Heart right ventricle (tissue), 16 donors: ENCODE results near the gene SKI. TPM values are rescaled to one million over a fixed set of nuclear protein-coding genes. Genes with fewer than 3 reads are reported as not detected.

Experiments used
- ATAC-seq, 8 donors: fragments of 200-7000 bp; cut with Tn5 transposase; one replicate each; pipeline ENCODE4 v1.9.1; 2020; ENCODE audit warnings: mild to moderate bottlenecking in 8 of 8, moderate library complexity in 8 of 8, moderate number of reproducible peaks in 1 of 8
- DNase-seq, 2 donors: peaks; one replicate each; pipeline ENCODE4 v3.0.0-alpha.2; 2020
- H3K27ac ChIP-seq, 10 donors: fragments of 200-600 bp; sonication (generic) in 2 of 10; one replicate each; pipeline versions ENCODE4 v1.5.0 to v1.8.0; 2020 to 2022; ENCODE audit warnings: mild to moderate bottlenecking in 3 of 10
- H3K27me3 ChIP-seq, 7 donors: fragments of 200-600 bp; one replicate each; pipeline ENCODE4 v1.8.0; 2021 to 2022; ENCODE audit warnings: mild to moderate bottlenecking in 2 of 7
- H3K36me3 ChIP-seq, 9 donors: fragments of 200-600 bp; sonication (generic) in 1 of 9; one replicate each; pipeline versions ENCODE4 v1.5.0 to v1.8.0; 2020 to 2022; ENCODE audit warnings: mild to moderate bottlenecking in 2 of 9
- H3K4me1 ChIP-seq, 9 donors: fragments of 200-600 bp; sonication (generic) in 1 of 9; one replicate each; pipeline versions ENCODE4 v1.5.0 to v1.8.0; 2020 to 2022; ENCODE audit warnings: mild to moderate bottlenecking in 4 of 9
- H3K4me3 ChIP-seq, 10 donors: fragments of 200-600 bp; sonication (generic) in 2 of 10; one replicate each; pipeline versions ENCODE4 v1.5.0 to v1.8.0; 2020 to 2022; ENCODE audit warnings: mild to moderate bottlenecking in 7 of 10, moderate library complexity in 2 of 10
- H3K9me3 ChIP-seq, 11 donors: fragments of 200-600 bp in 10 of 11; sonication (generic) in 2 of 11; one replicate each; pipeline versions ENCODE4 v1.5.0 to v1.8.0; 2013 to 2022; ENCODE audit warnings: mild to moderate bottlenecking in 2 of 11, control low read depth in 1 of 11, moderate library complexity in 1 of 11
- WGBS, 2 donors: extraction: QIAGEN DNeasy Blood & Tissue Kit; methylation state at CpG; one replicate each; pipeline ENCODE4 v1.1.7; 2013; ENCODE audit warnings: inconsistent platforms in 1 of 2; 5-methylcytosine and 5-hydroxymethylcytosine counted together
- intact Hi-C, 10 donors: fragments of 100-400 bp; cut with DNase I; formaldehyde crosslinking; loops; one replicate each; pipeline versions ENCODE4 v1.11.1 to v1.14.2; 2022
- polyA plus RNA-seq, 2 donors: library from polyadenylated mRNA; stranded (reverse); fragments of 200-250 nt; gene quantifications; one replicate each; pipeline ENCODE4 v1.2.3, GENCODE V29; 2013
- total RNA-seq, 10 donors: library from RNA; stranded (reverse); fragmentation: NEBNext Ultra II Directional in 3 of 10; extraction: Animal tissue kit (Norgen Biotek cat#: 25700) in 3 of 10; gene quantifications; one replicate each; pipeline versions ENCODE4 v1.2.1 to v1.2.4, GENCODE V29; 2021 to 2023
- TF ChIP-seq, protein P1 (sequence below), 9 donors: fragments of 200-600 bp; sonication (generic) in 2 of 9; IDR thresholded peaks; one replicate each; pipeline versions ENCODE4 v1.5.0 to v1.8.0; 2021 to 2022; ENCODE audit warnings: antibody characterized with exemption in 9 of 9, mild to moderate bottlenecking in 5 of 9, moderate library complexity in 1 of 9
- donor health status: Arrhythmogenic right ventricular cardiomyopathy.
- donor health status: ischemic (EF 13 %, LVEDD 7.1; RV severe dilation, severe dysfunction).
- donor health status: healthy with polysubstance abuse.
- donor health status: DM: no; HTN: yes; CAD: no.
- donor health status: DM: no; HTN: no; CAD: no.
- donor health status: ischemic (EF 25% LVEDD 6.9; RV normal size, moderate dysfunction).
- donor health status: ischemic (EF 25% LVEDD 5.7; RV mildly dilated, moderate dysfunction).
- donor health status: healthy.
- donor health status: DM: yes; HTN: yes; CAD: no.
- donor health status: Ischemic cardiomyopathy.
- donor health status: ischemic (EF 35%, LVEDD 5.7; RV mildly dilated, moderate dysfunction).
- donor health status: nonischemic (EF 11% LVEDD 7.7; RV severe dilation, severe dysfunction).
- donor health status: DM: yes; HTN: yes; CAD: no.
- donor health status: PGD.
- donor health status: ischemic (EF 29% LVEDD 5.4; RV normal size, mild dysfunction).
- donor health status: nonischemic (EF 23%, LVEDD 6.1; RV moderate dilation, normal function).

SKI gene
- total and polyA plus RNA-seq, 12 donors = 13.8 to 50.9 (median 35.6) TPM

DNA sequence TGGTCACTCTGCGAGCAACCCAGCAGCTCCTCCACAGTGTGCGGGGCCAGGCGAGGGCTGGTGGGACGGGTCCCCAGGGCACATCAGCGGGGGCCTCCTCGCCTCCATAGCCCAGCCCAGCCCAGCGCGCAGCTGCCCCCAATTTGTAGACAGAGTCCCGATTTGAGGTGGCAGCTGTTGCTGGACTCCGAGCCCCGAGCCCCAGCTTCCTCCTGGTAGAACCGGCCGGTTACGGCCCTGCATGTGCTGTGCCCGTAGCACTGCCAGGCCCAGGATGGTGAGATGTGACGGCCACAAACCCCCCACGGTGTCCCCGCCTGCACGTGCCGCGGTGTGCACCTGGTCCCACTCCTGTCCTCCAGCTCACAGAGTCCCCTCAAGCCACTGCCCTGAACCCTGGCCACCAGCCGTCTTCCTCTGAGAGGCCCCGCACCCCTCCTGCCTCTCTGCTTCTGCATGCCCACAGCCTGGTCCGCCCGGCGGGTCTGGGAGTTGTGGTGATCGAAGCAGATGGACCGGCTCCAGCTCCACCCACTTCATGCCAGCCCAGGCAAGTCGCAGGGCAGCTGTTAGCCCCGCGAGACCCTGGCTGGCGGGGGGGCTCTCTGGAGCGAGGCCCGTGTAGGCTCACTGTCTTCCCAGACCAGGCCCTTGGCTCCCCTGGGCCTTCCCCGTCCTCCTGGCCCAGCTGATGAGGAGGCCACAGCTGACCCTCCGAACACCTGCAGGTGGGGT lies 107.8 kb downstream of the SKI start:
- Histone ChIP-seq H3K36me3 (no peaks in the 10 kb centered on the region), H3K4me1 (peaks cover 3 to 6% (median 4%) of the 10 kb centered on the region in 9 donors), H3K27me3 (no peaks in the 10 kb centered on the region), H3K4me3 (no peak overlapping the region), H3K9me3 (no peaks in the 10 kb centered on the region), H3K27ac (no peak overlapping the region)
- TF ChIP-seq, protein P1, sequence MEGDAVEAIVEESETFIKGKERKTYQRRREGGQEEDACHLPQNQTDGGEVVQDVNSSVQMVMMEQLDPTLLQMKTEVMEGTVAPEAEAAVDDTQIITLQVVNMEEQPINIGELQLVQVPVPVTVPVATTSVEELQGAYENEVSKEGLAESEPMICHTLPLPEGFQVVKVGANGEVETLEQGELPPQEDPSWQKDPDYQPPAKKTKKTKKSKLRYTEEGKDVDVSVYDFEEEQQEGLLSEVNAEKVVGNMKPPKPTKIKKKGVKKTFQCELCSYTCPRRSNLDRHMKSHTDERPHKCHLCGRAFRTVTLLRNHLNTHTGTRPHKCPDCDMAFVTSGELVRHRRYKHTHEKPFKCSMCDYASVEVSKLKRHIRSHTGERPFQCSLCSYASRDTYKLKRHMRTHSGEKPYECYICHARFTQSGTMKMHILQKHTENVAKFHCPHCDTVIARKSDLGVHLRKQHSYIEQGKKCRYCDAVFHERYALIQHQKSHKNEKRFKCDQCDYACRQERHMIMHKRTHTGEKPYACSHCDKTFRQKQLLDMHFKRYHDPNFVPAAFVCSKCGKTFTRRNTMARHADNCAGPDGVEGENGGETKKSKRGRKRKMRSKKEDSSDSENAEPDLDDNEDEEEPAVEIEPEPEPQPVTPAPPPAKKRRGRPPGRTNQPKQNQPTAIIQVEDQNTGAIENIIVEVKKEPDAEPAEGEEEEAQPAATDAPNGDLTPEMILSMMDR (IDR thresholded peaks at IDR 0.05) = no peak
- intact Hi-C loops = no loop called here
- WGBS, 2 donors = 91% methylated on average over 36 of the region's 36 CpGs
- ATAC-seq (no peak), DNase-seq (no peak)

DNA sequence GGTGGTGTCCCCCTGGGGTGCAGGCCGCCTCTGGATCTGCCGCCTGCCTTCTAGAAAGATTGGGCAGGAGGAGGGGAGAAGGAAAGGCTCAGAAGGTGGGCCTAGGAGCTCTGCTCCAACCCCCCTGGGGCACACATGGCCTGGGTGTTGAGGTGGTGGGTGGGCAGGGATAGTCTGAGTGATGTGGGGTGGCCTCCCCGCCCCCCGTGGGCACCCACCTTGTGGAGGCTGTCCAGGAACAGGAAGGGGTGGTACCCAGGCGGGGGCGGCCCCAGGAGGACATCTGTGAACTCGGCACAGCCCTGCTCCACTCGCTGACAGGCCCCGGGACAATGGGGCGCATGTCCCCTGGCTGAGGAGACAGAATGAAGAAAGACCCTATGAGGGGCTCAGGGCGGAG lies 108.4 kb downstream of the SKI start:
- DNase-seq (no peak), ATAC-seq (no peak)
- Histone ChIP-seq H3K27me3 (no peaks in the 10 kb centered on the region), H3K27ac (no peak overlapping the region), H3K9me3 (no peaks in the 10 kb centered on the region), H3K4me1 (no peaks in the 10 kb centered on the region), H3K36me3 (no peaks in the 10 kb centered on the region), H3K4me3 (no peak overlapping the region)
- TF ChIP-seq, protein P1 (IDR thresholded peaks at IDR 0.05) = no peak
- WGBS, 2 donors = 81% methylated on average over 11 of the region's 11 CpGs
- intact Hi-C loops = no loop called here

DNA sequence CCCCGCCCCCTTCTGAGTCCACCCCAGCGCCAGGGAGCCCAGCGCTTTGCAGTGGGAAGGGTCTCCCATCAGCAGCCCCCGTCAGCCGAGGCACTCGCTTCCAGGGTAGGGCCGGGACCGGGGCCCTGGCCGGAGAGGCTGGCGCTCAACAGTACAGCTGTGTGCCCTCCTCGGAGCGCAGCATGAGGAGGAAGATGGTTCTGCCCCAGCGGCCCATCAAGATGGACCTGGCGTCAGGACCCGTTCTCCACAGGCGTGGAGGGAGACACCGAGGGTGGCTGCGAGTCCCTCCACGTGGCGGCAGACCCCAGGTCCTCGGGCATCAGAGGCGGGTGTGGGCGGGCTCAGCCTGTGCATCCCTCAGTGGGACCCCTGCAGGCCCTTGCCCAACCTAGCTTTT lies 109.0 kb downstream of the SKI start:
- ATAC-seq = no peak
- DNase-seq = no peak
- no peak overlapping the region for H3K4me3 ChIP-seq
- no peaks in the 10 kb centered on the region for H3K36me3 ChIP-seq
- no peaks in the 10 kb centered on the region for H3K9me3 ChIP-seq
- TF ChIP-seq, protein P1 (IDR thresholded peaks at IDR 0.05) = no peak
- intact Hi-C loops = no loop called here
- no peaks in the 10 kb centered on the region for H3K27me3 ChIP-seq
- no peak overlapping the region for H3K27ac ChIP-seq
- 91 to 93% methylated on average over 19 to 23 of the region's 23 CpGs for WGBS, 2 donors
- no peaks in the 10 kb centered on the region for H3K4me1 ChIP-seq

DNA sequence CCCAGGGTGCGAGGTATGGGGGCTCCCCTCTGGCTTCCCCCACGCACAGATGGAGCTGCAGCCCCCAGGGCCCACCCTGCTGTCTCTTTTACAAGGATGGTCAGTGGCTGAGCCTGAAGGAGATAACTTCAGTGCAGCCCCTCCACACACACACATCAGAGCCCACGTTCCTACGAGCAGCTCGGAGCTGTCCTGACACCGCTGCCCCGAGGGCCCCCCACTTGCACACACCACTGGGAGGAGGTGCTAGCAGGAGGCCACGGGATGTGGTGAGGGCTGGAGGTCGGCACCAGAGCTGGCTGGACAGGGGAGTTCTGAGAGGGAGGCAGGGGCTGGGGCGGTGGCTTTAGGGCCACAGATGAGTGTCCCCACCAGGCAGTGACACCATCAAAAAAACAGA lies 109.4 kb downstream of the SKI start:
- intact Hi-C loops = no loop called here
- no peak for DNase-seq
- TF ChIP-seq, protein P1 (IDR thresholded peaks at IDR 0.05) = no peak

More for the DNA sequence above, 109.4 kb downstream of the SKI start:
- Histone ChIP-seq H3K27ac (no peak overlapping the region), H3K36me3 (no peaks in the 10 kb centered on the region), H3K27me3 (no peaks in the 10 kb centered on the region), H3K4me3 (no peak overlapping the region), H3K9me3 (no peaks in the 10 kb centered on the region), H3K4me1 (no peaks in the 10 kb centered on the region)
- no peak for ATAC-seq
- 65 to 79% methylated on average over 10 of the region's 10 CpGs for WGBS, 2 donors
